K562 (cell line): ENCODE results near the gene KSR2. TPM values are rescaled to one million over a fixed set of nuclear protein-coding genes. Genes with fewer than 3 reads are reported as not detected.

Source experiments
- AFF4 ChIP-seq: sonication (generic); formaldehyde crosslinking; IDR thresholded peaks from 2 replicates; pipeline ENCODE4 v1.8.0; 2023; ENCODE audit warnings: mild to moderate bottlenecking, missing genetic modification reagents
- ASH1L ChIP-seq: fragments of 450-650 bp; IDR thresholded peaks from 2 replicates; pipeline ENCODE4 v1.6.1; 2018; ENCODE audit warnings: borderline replicate concordance, mild to moderate bottlenecking, low read depth; ENCODE audit not compliant: partially characterized antibody
- ATF4 ChIP-seq: fragments of 450-650 bp; formaldehyde crosslinking; IDR thresholded peaks from 2 replicates; pipeline ENCODE4 v1.4.0; 2022; ENCODE audit warnings: mild to moderate bottlenecking, moderate library complexity
- FOS ChIP-seq: IDR thresholded peaks from 3 replicates; pipeline ENCODE4 v1.6.1; 2011; ENCODE audit not compliant: insufficient read length; ENCODE audit errors: extremely low read depth
- ILK ChIP-seq: fragments of 450-650 bp; IDR thresholded peaks from 2 replicates; pipeline ENCODE4 v1.6.1; 2016; ENCODE audit warnings: missing genetic modification characterization, low read depth, mild to moderate bottlenecking, missing compliant biosample characterization, moderate library complexity, borderline replicate concordance
- KDM5B ChIP-seq: fragments of 200-600 bp; sonication (generic); IDR thresholded peaks from 2 replicates; pipeline ENCODE4 v1.6.1; 2012; ENCODE audit warnings: low read depth, mild to moderate bottlenecking, moderate library complexity, low read length, control low read depth, inconsistent platforms; ENCODE audit not compliant: insufficient replicate concordance
- MGA ChIP-seq: fragments of 450-650 bp; IDR thresholded peaks from 2 replicates; pipeline ENCODE4 v1.6.1; 2016; ENCODE audit warnings: mild to moderate bottlenecking, moderate library complexity
- NR1H2 ChIP-seq: sonication (generic); formaldehyde crosslinking; IDR thresholded peaks from 2 replicates; pipeline ENCODE4 v1.4.0; 2020; ENCODE audit warnings: mild to moderate bottlenecking, missing genetic modification reagents
- ZNF24 ChIP-seq: fragments of 450-650 bp; IDR thresholded peaks from 2 replicates; pipeline ENCODE4 v1.6.1; 2016
- polyA plus RNA-seq, 8 experiments: library from polyadenylated mRNA; depleted of rRNA in 4 of 8; stranded (reverse) in 5 of 8; unstranded in 3 of 8; fragments of >200 nt; fragmentation: Nextera tagmentation in 2 of 8; fragmentation: Illumina TruSeq in 1 of 8; extraction: Ambion mirVana in 2 of 8; extraction: Trizol in 1 of 8; gene quantifications; 2 replicates each; pipeline versions ENCODE4 v1.2.1 to v1.2.3, GENCODE V29; 2011 to 2014; ENCODE audit warnings: inconsistent platforms in 1 of 8, missing spikeins in 1 of 8
- total RNA-seq, 7 experiments: library from RNA; depleted of rRNA in 6 of 7; stranded (reverse); fragments of >200 nt in 6 of 7; fragmentation: Illumina TruSeq in 2 of 7; extraction: Trizol in 2 of 7; gene quantifications; 2 replicates each; pipeline versions ENCODE4 v1.2.1 to v1.2.3, GENCODE V29; 2011 to 2021; ENCODE audit warnings: low replicate concordance in 1 of 7

The KSR2 gene
- total and polyA plus RNA-seq, 9 of the 15 experiments (the other 6 are each of a cell fraction or from before 2014, with no cell fraction given) = not detected

GRCh38 chr12:117986705-117987469 lies 18.1 kb upstream of the KSR2 start (continued):
- no peak for TF ChIP-seq MGA
- TF ChIP-seq ATF4 (CRISPR knock-in tag) = no peak
- TF ChIP-seq FOS = no peak
- no peak for TF ChIP-seq AFF4 (CRISPR knock-in tag)
- no peak for TF ChIP-seq ILK (tag)
- no peak for TF ChIP-seq ASH1L
- no peak for TF ChIP-seq KDM5B
- TF ChIP-seq NR1H2 (CRISPR knock-in tag) = no peak
- no peak for TF ChIP-seq ZNF24
